ENCODE data around the gene TMEM184A. TPM values are rescaled to one million over a fixed set of nuclear protein-coding genes. Genes with fewer than 3 reads are reported as not detected.

Gene TMEM184A
- total and polyA plus RNA-seq, 2 of the 13 experiments (the other 11 are each of a cell fraction or from before 2014, with no cell fraction given), result 9.5 to 20.4 TPM

DNA sequence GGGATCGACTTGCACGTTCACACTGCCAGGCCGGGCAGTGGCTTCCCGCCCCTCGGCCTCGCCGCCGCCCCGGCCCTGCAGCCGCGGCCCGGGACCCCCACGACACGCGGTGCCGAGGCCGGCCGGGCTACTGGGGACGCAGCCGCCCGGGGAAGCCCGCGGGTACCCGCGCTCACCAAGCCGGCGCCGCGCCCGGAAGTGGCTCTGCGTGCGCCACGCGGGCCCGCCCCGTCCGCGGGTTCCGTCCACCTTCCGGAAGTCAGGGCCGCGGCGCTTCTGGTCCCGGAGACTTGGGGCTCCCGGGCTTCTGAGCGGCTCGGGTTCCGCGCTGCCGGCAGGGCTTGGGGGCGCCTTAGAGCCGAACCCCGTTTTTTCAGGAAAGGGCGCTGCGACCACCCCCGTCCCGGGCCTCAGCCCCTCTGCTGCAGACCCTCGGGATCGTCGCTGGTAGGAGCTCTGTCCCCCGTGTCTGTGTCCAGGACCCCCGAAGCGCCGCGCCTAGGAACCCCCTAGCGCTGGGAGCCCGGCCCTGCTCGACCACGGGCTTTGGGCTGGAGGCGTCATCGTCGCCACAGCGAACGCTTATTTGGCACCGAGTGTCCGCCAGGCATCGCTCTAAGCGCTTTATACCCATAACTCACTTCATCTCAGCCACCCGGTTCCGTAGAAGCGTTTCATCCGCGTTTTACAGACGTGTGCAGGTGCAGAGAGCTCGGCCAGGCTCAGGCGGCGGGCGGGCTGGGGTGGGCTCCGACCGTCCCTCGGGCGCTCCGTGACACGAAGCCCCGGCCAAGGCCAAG, 14.0 kb upstream of the TMEM184A start, which contains the start of gene PSMG3 (continued):
- TF ChIP-seq, protein P1, sequence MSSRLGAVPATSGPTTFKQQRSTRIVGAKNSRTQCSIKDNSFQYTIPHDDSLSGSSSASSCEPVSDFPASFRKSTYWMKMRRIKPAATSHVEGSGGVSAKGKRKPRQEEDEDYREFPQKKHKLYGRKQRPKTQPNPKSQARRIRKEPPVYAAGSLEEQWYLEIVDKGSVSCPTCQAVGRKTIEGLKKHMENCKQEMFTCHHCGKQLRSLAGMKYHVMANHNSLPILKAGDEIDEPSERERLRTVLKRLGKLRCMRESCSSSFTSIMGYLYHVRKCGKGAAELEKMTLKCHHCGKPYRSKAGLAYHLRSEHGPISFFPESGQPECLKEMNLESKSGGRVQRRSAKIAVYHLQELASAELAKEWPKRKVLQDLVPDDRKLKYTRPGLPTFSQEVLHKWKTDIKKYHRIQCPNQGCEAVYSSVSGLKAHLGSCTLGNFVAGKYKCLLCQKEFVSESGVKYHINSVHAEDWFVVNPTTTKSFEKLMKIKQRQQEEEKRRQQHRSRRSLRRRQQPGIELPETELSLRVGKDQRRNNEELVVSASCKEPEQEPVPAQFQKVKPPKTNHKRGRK (CRISPR knock-in tag; IDR thresholded peaks at IDR 0.05), result no peak
- TF ChIP-seq ZNF564 (CRISPR knock-in tag; IDR thresholded peaks at IDR 0.05), result peak; percentile 68; the same call in 1 of the 2 replicates
- no peak; the same call in 1 of the 2 replicates for TF ChIP-seq SMYD3 (CRISPR knock-in tag; IDR thresholded peaks at IDR 0.05)
- TF ChIP-seq CHCHD3 (CRISPR knock-in tag; IDR thresholded peaks at IDR 0.05), result no peak
- peak; percentile 94 for TF ChIP-seq THAP11 (CRISPR knock-in tag; IDR thresholded peaks at IDR 0.05)
- no peak for TF ChIP-seq HOMEZ (CRISPR knock-in tag; IDR thresholded peaks at IDR 0.05; ENCODE audit: low read depth)
- TF ChIP-seq BCL6 (CRISPR knock-in tag; IDR thresholded peaks at IDR 0.05), result peak; percentile 53
- TF ChIP-seq MEIS1 (CRISPR knock-in tag; IDR thresholded peaks at IDR 0.05; ENCODE audit: borderline replicate concordance), result no peak
- no peak for TF ChIP-seq ZFP36L1 (CRISPR knock-in tag; IDR thresholded peaks at IDR 0.05)
- peak; percentile 68; the same call in 1 of the 2 replicates for TF ChIP-seq NFE2L1 (CRISPR knock-in tag; IDR thresholded peaks at IDR 0.05; ENCODE audit: borderline replicate concordance)
- TF ChIP-seq CC2D1A (CRISPR knock-in tag; IDR thresholded peaks at IDR 0.05), result no peak
- no peak for TF ChIP-seq CREB1 (IDR thresholded peaks at IDR 0.05)
- 0 out of 2 replicates have a peak, but pooled peaks have one; percentile 7 for TF ChIP-seq CREB1 (CRISPR knock-in tag; IDR thresholded peaks at IDR 0.05)
- peak; percentile 80; the same call in 1 of the 2 replicates for TF ChIP-seq ZNF44 (CRISPR knock-in tag; IDR thresholded peaks at IDR 0.05)
- TF ChIP-seq, protein P2, sequence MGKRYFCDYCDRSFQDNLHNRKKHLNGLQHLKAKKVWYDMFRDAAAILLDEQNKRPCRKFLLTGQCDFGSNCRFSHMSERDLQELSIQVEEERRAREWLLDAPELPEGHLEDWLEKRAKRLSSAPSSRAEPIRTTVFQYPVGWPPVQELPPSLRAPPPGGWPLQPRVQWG (CRISPR knock-in tag; IDR thresholded peaks at IDR 0.05; ENCODE audit: borderline replicate concordance, low read depth), result no peak
- no peak for TF ChIP-seq RBM22 (optimal IDR thresholded peaks at IDR 0.05; ENCODE audit: low read length)
- TF ChIP-seq TEAD3 (CRISPR knock-in tag; optimal IDR thresholded peaks at IDR 0.05; ENCODE audit: borderline replicate concordance), result peak; percentile 55
- no peak for TF ChIP-seq MNT (IDR thresholded peaks at IDR 0.05)
- no peak for TF ChIP-seq FOXC1 (CRISPR knock-in tag; IDR thresholded peaks at IDR 0.05; ENCODE audit: borderline replicate concordance)
- TF ChIP-seq SALL1 (CRISPR knock-in tag; IDR thresholded peaks at IDR 0.05), result peak; percentile 67; the same call in 1 of the 2 replicates
- TF ChIP-seq SRSF1 (optimal IDR thresholded peaks at IDR 0.05; ENCODE audit: low read depth, low read length), result no peak
- TF ChIP-seq ZNF34 (CRISPR knock-in tag; IDR thresholded peaks at IDR 0.05; ENCODE audit: borderline replicate concordance), result peak; percentile 83; the same call in 1 of the 2 replicates
- 0 out of 2 replicates have a peak, but pooled peaks have one; percentile 27 for TF ChIP-seq ZNF629 (CRISPR knock-in tag; conservative IDR thresholded peaks at IDR 0.05)
- TF ChIP-seq ZSCAN5A (CRISPR knock-in tag; IDR thresholded peaks at IDR 0.05; ENCODE audit: borderline replicate concordance), result 0 out of 2 replicates have a peak, but pooled peaks have one; percentile 18

Measured in HepG2 (cell line).